Left lung (tissue), 10 donors: ENCODE results near the gene MPO. TPM values are rescaled to one million over a fixed set of nuclear protein-coding genes. Genes with fewer than 3 reads are reported as not detected.

Experiments used
- ATAC-seq: fragments of 200-7000 bp; cut with Tn5 transposase; one replicate; pipeline ENCODE4 v1.9.1; 2020; ENCODE audit warnings: moderate library complexity
- DNase-seq, 4 donors: peaks; one replicate each; pipeline ENCODE4 v3.0.0-alpha.2; 2013 to 2020
- H3K27ac ChIP-seq, 2 donors: fragments of 200-600 bp; sonication (generic) in 1 of 2; one replicate each; pipeline versions ENCODE4 v1.5.0 to v1.8.0; 2020 to 2021
- H3K27me3 ChIP-seq, 2 donors: fragments of 200-600 bp; sonication (generic) in 1 of 2; one replicate each; pipeline versions ENCODE4 v1.5.0 to v1.8.0; 2020 to 2021
- H3K36me3 ChIP-seq, 2 donors: fragments of 200-600 bp; sonication (generic) in 1 of 2; one replicate each; pipeline versions ENCODE4 v1.5.0 to v1.8.0; 2020 to 2021
- H3K4me1 ChIP-seq, 2 donors: fragments of 200-600 bp; one replicate each; pipeline ENCODE4 v1.8.0; 2021
- H3K4me3 ChIP-seq, 2 donors: fragments of 200-600 bp; sonication (generic) in 1 of 2; one replicate each; pipeline versions ENCODE4 v1.5.0 to v1.8.0; 2020 to 2021; ENCODE audit warnings: mild to moderate bottlenecking in 1 of 2
- H3K9me3 ChIP-seq, 2 donors: fragments of 200-600 bp; sonication (generic) in 1 of 2; one replicate each; pipeline versions ENCODE4 v1.5.0 to v1.8.0; 2020 to 2021
- CTCF ChIP-seq, 2 donors: fragments of 200-600 bp; sonication (generic) in 1 of 2; IDR thresholded peaks; one replicate each; pipeline versions ENCODE4 v1.5.0 to v1.8.0; 2021; ENCODE audit warnings: antibody characterized with exemption in 2 of 2
- intact Hi-C, 2 donors: fragments of 100-400 bp; cut with DNase I; formaldehyde crosslinking; loops; one replicate each; pipeline versions ENCODE4 v1.11.2 to v1.14.2; 2022
- polyA plus RNA-seq, 6 donors: library from polyadenylated mRNA; unstranded; fragments of 120-200 nt; gene quantifications; one replicate each; pipeline ENCODE4 v1.2.1, GENCODE V29; 2013; ENCODE audit not compliant: insufficient read length in 6 of 6
- total RNA-seq, 2 donors: library from RNA; stranded (reverse); fragmentation: NEBNext Ultra II Directional; extraction: Animal tissue kit (Norgen Biotek cat#: 25700); gene quantifications; one replicate each; pipeline ENCODE4 v1.2.1, GENCODE V29; 2021
- donor health status: DM: no; HTN: yes; CAD: no.
- donor health status: DM: no; HTN: no; CAD: no.

Gene MPO
- total and polyA plus RNA-seq, 8 donors = 1.0 to 15.3 (median 11.2) TPM

- Histone ChIP-seq H3K4me3 (no peak overlapping the region), H3K27ac (no peak overlapping the region), H3K9me3 (no peaks in the 10 kb centered on the region), H3K36me3 (no peaks in the 10 kb centered on the region), H3K4me1 (peaks cover 2 to 13% of the 10 kb centered on the region in 2 donors), H3K27me3 (peaks cover 6 to 81% of the 10 kb centered on the region in 2 donors)
- ATAC-seq = no peak
- no peak for DNase-seq
- intact Hi-C loops = no loop called here
- no peak for TF ChIP-seq CTCF (IDR thresholded peaks at IDR 0.05)
Observed at GRCh38 chr17:58253082-58253481, 27.7 kb downstream of the MPO start.

DNA sequence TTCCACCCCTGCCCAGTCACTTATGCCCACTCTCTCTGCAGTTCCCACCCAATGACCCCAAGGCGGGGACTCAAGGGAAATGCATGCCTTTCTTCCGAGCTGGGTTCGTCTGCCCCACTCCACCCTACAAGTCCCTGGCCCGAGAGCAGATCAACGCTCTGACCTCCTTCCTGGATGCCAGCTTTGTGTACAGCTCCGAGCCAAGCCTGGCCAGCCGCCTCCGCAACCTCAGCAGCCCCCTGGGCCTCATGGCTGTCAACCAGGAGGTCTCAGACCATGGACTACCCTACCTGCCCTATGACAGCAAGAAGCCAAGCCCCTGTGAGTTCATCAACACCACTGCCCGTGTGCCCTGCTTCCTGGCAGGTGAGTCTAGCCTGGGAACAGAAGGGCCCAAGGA, 28.6 kb downstream of the MPO start:
- Histone ChIP-seq H3K4me1 (peaks cover 2 to 19% of the 10 kb centered on the region in 2 donors), H3K27ac (no peak overlapping the region), H3K9me3 (no peaks in the 10 kb centered on the region), H3K36me3 (no peaks in the 10 kb centered on the region), H3K4me3 (no peak overlapping the region), H3K27me3 (peaks cover 6 to 73% of the 10 kb centered on the region in 2 donors)
- no peak for TF ChIP-seq CTCF (IDR thresholded peaks at IDR 0.05)
- intact Hi-C loops = no loop called here
- no peak for DNase-seq
- no peak for ATAC-seq

GRCh38 chr17:58250344-58251011, 30.3 kb downstream of the MPO start:
- Histone ChIP-seq H3K4me3 (no peak overlapping the region), H3K36me3 (no peaks in the 10 kb centered on the region), H3K27me3 (peaks cover 6 to 62% of the 10 kb centered on the region in 2 donors), H3K9me3 (no peaks in the 10 kb centered on the region), H3K4me1 (peaks cover 2 to 19% of the 10 kb centered on the region in 2 donors), H3K27ac (no peak overlapping the region)
- intact Hi-C loops = no loop called here
- DNase-seq = no peak
- no peak for TF ChIP-seq CTCF (IDR thresholded peaks at IDR 0.05)
- ATAC-seq = no peak

DNA sequence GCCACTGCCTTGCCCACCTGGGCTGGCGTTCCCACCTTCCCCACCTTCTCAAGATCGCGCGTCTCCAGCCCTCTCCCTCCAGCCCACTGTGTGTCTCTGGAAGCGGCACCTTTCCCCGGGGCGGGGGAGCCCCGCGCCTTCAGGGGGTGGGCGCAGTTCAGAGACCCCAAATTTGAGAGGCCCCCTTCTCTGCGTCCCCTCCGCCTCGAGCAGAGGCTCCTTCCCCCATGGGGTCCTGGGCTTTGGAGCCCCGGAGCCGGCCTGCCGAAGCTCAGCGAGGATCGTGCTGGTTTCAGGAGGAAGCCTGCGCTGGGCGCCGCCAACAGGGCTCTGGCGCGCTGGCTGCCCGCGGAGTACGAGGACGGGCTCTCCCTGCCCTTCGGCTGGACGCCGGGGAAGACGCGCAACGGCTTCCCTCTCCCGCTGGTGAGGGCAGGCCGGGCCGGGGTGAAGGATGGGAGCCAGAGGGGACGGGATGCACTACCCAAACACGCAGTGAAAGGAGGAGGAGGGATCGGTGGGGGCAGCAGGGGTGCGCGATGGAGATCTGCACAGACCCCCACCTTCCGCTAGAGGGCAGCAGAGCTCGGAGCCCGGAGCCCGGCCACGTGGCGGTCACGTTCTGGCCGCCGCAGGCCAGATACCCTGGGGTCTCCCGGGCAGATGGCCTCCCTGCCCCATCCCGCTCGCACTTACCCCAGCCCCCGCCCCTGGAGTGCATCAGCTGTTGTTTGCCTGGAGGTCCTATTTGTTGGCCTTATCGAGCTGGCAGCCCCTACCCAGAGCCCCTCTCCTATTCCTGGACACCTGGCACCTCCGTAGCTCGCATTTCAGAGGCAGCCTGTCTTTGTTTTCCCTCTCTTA, 31.2 kb downstream of the MPO start:
- Histone ChIP-seq H3K9me3 (no peaks in the 10 kb centered on the region), H3K4me3 (peak overlapping the region; percentile 29 to 39), H3K27me3 (peaks cover 6 to 61% of the 10 kb centered on the region in 2 donors), H3K36me3 (no peaks in the 10 kb centered on the region), H3K27ac (no peak overlapping the region), H3K4me1 (peaks cover 2 to 19% of the 10 kb centered on the region in 2 donors)
- ATAC-seq = peak; percentile 97
- peak; percentile 68 to 94 (median 75) for DNase-seq
- peak; percentile 92 to 97 for TF ChIP-seq CTCF (IDR thresholded peaks at IDR 0.05)
- intact Hi-C loops = no loop called here

DNA sequence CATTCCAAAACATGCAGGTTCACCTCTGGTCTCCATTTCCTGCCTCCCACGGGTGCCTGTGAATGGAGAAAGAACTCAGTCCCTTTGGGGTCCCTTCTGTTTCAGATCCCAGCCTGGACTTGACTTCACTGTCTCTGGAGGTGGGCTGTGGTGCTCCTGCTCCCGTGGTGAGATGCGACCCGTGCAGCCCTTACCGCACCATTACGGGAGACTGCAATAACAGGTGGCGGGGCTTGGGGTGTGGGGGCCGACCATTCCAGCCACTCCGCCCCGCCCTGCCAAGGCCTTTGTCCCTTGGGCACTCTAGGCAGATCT, 31.8 kb downstream of the MPO start:
- intact Hi-C loops = no loop called here
- peaks cover 2 to 19% of the 10 kb centered on the region in 2 donors for H3K4me1 ChIP-seq
- H3K9me3 ChIP-seq = no peaks in the 10 kb centered on the region
- DNase-seq = no peak
- TF ChIP-seq CTCF (IDR thresholded peaks at IDR 0.05) = no peak
- no peaks in the 10 kb centered on the region for H3K36me3 ChIP-seq
- H3K4me3 ChIP-seq = peak overlapping the region in 1 of 2 donors; percentile 39
- H3K27me3 ChIP-seq = peaks cover 6 to 58% of the 10 kb centered on the region in 2 donors
- H3K27ac ChIP-seq = no peak overlapping the region
- ATAC-seq = peak; percentile 9
